Hepatocyte (in vitro differentiated cells): ENCODE results near the gene PLXNC1.

Experiments
- EZH2 ChIP-seq: fragments of 200-600 bp; sonication (generic); IDR thresholded peaks from 2 replicates; pipeline ENCODE4 v1.6.1; 2016; ENCODE audit warnings: antibody characterized with exemption, mild to moderate bottlenecking, borderline replicate concordance
- EZH2phosphoT487 ChIP-seq: fragments of 200-600 bp; sonication (generic); IDR thresholded peaks from one replicate; pipeline ENCODE4 v1.6.1; 2018; ENCODE audit warnings: antibody characterized with exemption, mild to moderate bottlenecking, low read depth, moderate library complexity; ENCODE audit not compliant: unreplicated experiment, severe bottlenecking
- TF ChIP-seq, protein P1 (sequence below): fragments of 200-600 bp; sonication (generic); IDR thresholded peaks from 2 replicates; pipeline ENCODE4 v1.5.1; 2016; ENCODE audit warnings: antibody characterized with exemption, mild to moderate bottlenecking; ENCODE audit not compliant: poor library complexity

DNA sequence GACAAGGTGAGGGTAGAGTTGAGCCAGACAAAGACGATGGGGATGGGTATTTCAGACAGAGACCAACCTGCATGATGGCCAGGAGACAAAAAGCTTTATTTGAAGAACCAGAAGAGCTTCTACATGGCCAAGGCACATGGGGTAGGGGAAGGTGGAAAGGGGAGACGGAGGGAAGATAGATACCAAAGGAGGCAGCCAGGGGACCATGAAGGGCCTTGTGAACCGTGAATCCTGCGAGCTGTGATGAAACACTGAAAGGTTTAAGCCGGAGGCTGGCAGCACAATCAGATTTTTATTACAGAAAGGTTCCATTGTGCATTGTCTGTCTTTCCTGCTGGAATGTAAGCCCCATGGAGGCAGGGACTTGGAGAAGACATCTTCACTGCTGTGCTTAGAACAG, 72.4 kb downstream of the PLXNC1 start:
- TF ChIP-seq EZH2 (no peak), EZH2phosphoT487 (no peak)
- TF ChIP-seq, protein P1, sequence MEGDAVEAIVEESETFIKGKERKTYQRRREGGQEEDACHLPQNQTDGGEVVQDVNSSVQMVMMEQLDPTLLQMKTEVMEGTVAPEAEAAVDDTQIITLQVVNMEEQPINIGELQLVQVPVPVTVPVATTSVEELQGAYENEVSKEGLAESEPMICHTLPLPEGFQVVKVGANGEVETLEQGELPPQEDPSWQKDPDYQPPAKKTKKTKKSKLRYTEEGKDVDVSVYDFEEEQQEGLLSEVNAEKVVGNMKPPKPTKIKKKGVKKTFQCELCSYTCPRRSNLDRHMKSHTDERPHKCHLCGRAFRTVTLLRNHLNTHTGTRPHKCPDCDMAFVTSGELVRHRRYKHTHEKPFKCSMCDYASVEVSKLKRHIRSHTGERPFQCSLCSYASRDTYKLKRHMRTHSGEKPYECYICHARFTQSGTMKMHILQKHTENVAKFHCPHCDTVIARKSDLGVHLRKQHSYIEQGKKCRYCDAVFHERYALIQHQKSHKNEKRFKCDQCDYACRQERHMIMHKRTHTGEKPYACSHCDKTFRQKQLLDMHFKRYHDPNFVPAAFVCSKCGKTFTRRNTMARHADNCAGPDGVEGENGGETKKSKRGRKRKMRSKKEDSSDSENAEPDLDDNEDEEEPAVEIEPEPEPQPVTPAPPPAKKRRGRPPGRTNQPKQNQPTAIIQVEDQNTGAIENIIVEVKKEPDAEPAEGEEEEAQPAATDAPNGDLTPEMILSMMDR, result no peak
